ENCODE results near the gene DUXA.
"Not testable (repeated sequence)": the region's sequence is repeated elsewhere in the genome, so short reads cannot be mapped to it uniquely, and the experiment has no call there.

Gene DUXA

GRCh38 chr19:57135797-57136196, 31.5 kb downstream of the DUXA start:
- H3K27me3 Mint-ChIP-seq: peaks cover 7 to 20% of the 10 kb centered on the region in 2 donors
- H3K27ac Mint-ChIP-seq: no peak overlapping the region
- peaks cover 0 to 1% of the 10 kb centered on the region in 2 donors for H3K4me1 Mint-ChIP-seq
- DNase-seq (no peak), ATAC-seq (replicated peaks) (no peak)
- no peak overlapping the region for H3K4me3 Mint-ChIP-seq
- H3K36me3 Mint-ChIP-seq: no peaks in the 10 kb centered on the region
- peaks cover 5 to 8% of the 10 kb centered on the region in 2 donors for H3K9me3 Mint-ChIP-seq

GRCh38 chr19:57127403-57127802, 39.9 kb downstream of the DUXA start:
- peaks cover 21 to 49% of the 10 kb centered on the region in 2 donors for H3K27me3 Mint-ChIP-seq
- H3K36me3 Mint-ChIP-seq; H3K9me3 Mint-ChIP-seq; H3K4me1 Mint-ChIP-seq; H3K4me3 Mint-ChIP-seq; DNase-seq; ATAC-seq (replicated peaks); H3K27ac Mint-ChIP-seq: not testable (repeated sequence)

- Mint-ChIP-seq H3K36me3 (no peaks in the 10 kb centered on the region), H3K27me3 (peaks cover 21 to 39% of the 10 kb centered on the region in 2 donors), H3K4me3 (no peak overlapping the region), H3K27ac (no peak overlapping the region), H3K4me1 (no peaks in the 10 kb centered on the region), H3K9me3 (peaks cover 3 to 4% of the 10 kb centered on the region in 2 donors)
- no peak for DNase-seq
- ATAC-seq (replicated peaks): no peak
Measured at GRCh38 chr19:57123882-57124281, 43.4 kb downstream of the DUXA start.

GRCh38 chr19:57118848-57119247, 48.4 kb downstream of the DUXA start:
- DNase-seq (no peak), ATAC-seq (replicated peaks) (no peak)
- Mint-ChIP-seq H3K27me3 (peaks cover 0 to 10% of the 10 kb centered on the region in 2 donors), H3K4me1 (no peaks in the 10 kb centered on the region), H3K27ac (no peak overlapping the region), H3K36me3 (peaks cover 0 to 6% of the 10 kb centered on the region in 2 donors), H3K9me3 (peaks cover 10 to 16% of the 10 kb centered on the region in 2 donors), H3K4me3 (no peak overlapping the region)

- DNase-seq; ATAC-seq (replicated peaks); H3K27me3 Mint-ChIP-seq; H3K4me3 Mint-ChIP-seq; H3K27ac Mint-ChIP-seq; H3K4me1 Mint-ChIP-seq: not testable (repeated sequence)
- peaks cover 4 to 18% of the 10 kb centered on the region in 2 donors for H3K36me3 Mint-ChIP-seq
- peaks cover 25 to 30% of the 10 kb centered on the region in 2 donors for H3K9me3 Mint-ChIP-seq
Measured at GRCh38 chr19:57113501-57113900, 53.8 kb downstream of the DUXA start.

- peaks cover 6 to 13% of the 10 kb centered on the region in 2 donors for H3K27me3 Mint-ChIP-seq
- H3K9me3 Mint-ChIP-seq: peaks cover 30 to 34% of the 10 kb centered on the region in 2 donors
- H3K4me3 Mint-ChIP-seq: no peak overlapping the region
- ATAC-seq (replicated peaks): no peak
- DNase-seq: no peak
- H3K4me1 Mint-ChIP-seq: no peaks in the 10 kb centered on the region
- no peak overlapping the region for H3K27ac Mint-ChIP-seq
- peaks cover 4 to 18% of the 10 kb centered on the region in 2 donors for H3K36me3 Mint-ChIP-seq
Measured at GRCh38 chr19:57111329-57111644, 56.0 kb downstream of the DUXA start.

- ATAC-seq (replicated peaks) (no peak), DNase-seq (no peak)
- H3K27me3 Mint-ChIP-seq: peaks cover 7 to 15% of the 10 kb centered on the region in 2 donors
- H3K4me3 Mint-ChIP-seq: no peak overlapping the region
- peaks cover 4 to 18% of the 10 kb centered on the region in 2 donors for H3K36me3 Mint-ChIP-seq
- H3K9me3 Mint-ChIP-seq: peaks cover 30 to 34% of the 10 kb centered on the region in 2 donors
- no peaks in the 10 kb centered on the region for H3K4me1 Mint-ChIP-seq
- H3K27ac Mint-ChIP-seq: no peak overlapping the region
Measured at GRCh38 chr19:57110592-57111328, 56.5 kb downstream of the DUXA start.

- Mint-ChIP-seq H3K27me3 (peaks cover 16 to 43% of the 10 kb centered on the region in 2 donors), H3K4me3 (no peak overlapping the region), H3K27ac (no peak overlapping the region), H3K4me1 (peaks cover 3 to 10% of the 10 kb centered on the region in 2 donors), H3K9me3 (peaks cover 8 to 12% of the 10 kb centered on the region in 2 donors), H3K36me3 (no peaks in the 10 kb centered on the region)
- DNase-seq: no peak
- no peak for ATAC-seq (replicated peaks)
Measured at GRCh38 chr19:57106722-57107235, 60.5 kb downstream of the DUXA start.

GRCh38 chr19:57105976-57106721, 61.1 kb downstream of the DUXA start:
- Mint-ChIP-seq H3K4me1 (peaks cover 3 to 10% of the 10 kb centered on the region in 2 donors), H3K9me3 (peaks cover 7 to 8% of the 10 kb centered on the region in 2 donors), H3K27me3 (peaks cover 16 to 43% of the 10 kb centered on the region in 2 donors), H3K36me3 (no peaks in the 10 kb centered on the region), H3K4me3 (no peak overlapping the region), H3K27ac (no peak overlapping the region)
- ATAC-seq (replicated peaks) (no peak), DNase-seq (no peak)
